ENCODE data around the gene ARHGAP25.

Gene ARHGAP25

DNA sequence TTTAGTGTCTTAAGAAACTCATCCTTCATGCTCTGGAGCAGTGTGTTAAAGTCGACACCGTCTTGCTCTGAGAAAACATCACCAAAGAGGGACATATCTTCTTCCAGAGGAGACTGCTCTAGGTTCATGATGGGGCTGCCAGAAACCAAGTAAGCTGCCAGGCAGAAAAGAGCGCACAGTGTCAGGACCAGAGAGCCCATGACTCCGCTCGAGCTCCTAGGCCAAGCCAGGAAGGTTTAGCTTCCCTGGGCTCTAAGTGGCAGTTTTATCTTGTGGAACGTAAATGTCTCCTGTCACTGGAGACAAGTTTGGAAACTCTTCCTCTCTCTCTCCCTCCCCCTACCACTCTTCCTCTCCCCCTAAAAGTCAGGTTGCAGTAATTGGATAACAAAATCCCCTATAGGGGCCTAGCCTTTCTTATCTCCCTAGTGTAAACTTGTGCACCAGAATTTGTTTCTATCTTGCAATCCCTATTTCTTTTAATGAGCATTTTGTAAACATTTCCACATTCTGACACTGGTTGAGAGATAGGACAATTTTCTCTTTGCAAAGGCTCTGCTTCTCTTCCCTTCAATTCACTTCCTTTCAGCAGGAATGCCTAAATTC lies 136.7 kb downstream of the ARHGAP25 start, which contains the start of gene BMP10:
TSS of gene BMP10 (minus strand) at position 239 of the 606 bp plus-strand sequence. CDS start at position 200, 39 bp downstream.
- no peak within 1 kb of the TSS for H3K4me2 ChIP-seq (ENCODE audit: low read length)
- H3K4me3 ChIP-seq (ENCODE audit: low read depth, low read length): no peak within 1 kb of the TSS
- no peaks in the 10 kb centered on the region for H3K9me3 ChIP-seq (ENCODE audit: control insufficient read depth, low read length)
- H2AFZ ChIP-seq: no peak within 1 kb of the TSS
- H3K4me1 ChIP-seq: no peaks in the 10 kb centered on the region
- H3K9ac ChIP-seq: no peak within 1 kb of the TSS
- H3K36me3 ChIP-seq (ENCODE audit: control insufficient read depth, insufficient read depth, low read length): no peaks in the 10 kb centered on the region
- TF ChIP-seq, protein P1, sequence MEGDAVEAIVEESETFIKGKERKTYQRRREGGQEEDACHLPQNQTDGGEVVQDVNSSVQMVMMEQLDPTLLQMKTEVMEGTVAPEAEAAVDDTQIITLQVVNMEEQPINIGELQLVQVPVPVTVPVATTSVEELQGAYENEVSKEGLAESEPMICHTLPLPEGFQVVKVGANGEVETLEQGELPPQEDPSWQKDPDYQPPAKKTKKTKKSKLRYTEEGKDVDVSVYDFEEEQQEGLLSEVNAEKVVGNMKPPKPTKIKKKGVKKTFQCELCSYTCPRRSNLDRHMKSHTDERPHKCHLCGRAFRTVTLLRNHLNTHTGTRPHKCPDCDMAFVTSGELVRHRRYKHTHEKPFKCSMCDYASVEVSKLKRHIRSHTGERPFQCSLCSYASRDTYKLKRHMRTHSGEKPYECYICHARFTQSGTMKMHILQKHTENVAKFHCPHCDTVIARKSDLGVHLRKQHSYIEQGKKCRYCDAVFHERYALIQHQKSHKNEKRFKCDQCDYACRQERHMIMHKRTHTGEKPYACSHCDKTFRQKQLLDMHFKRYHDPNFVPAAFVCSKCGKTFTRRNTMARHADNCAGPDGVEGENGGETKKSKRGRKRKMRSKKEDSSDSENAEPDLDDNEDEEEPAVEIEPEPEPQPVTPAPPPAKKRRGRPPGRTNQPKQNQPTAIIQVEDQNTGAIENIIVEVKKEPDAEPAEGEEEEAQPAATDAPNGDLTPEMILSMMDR (IDR thresholded peaks at IDR 0.05): no peak
- no peaks in the 10 kb centered on the region for H3K27me3 ChIP-seq (ENCODE audit: control insufficient read depth, insufficient read depth, low read length)
- H3K27ac ChIP-seq: no peak within 1 kb of the TSS
- no peaks in the 10 kb centered on the region for H3K79me2 ChIP-seq
